ENCODE data around the gene NHSL1. TPM values are rescaled to one million over a fixed set of nuclear protein-coding genes. Genes with fewer than 3 reads are reported as not detected.

Gene NHSL1
- total RNA-seq, 1 donor from 2014 or later = 57.8 TPM

DNA sequence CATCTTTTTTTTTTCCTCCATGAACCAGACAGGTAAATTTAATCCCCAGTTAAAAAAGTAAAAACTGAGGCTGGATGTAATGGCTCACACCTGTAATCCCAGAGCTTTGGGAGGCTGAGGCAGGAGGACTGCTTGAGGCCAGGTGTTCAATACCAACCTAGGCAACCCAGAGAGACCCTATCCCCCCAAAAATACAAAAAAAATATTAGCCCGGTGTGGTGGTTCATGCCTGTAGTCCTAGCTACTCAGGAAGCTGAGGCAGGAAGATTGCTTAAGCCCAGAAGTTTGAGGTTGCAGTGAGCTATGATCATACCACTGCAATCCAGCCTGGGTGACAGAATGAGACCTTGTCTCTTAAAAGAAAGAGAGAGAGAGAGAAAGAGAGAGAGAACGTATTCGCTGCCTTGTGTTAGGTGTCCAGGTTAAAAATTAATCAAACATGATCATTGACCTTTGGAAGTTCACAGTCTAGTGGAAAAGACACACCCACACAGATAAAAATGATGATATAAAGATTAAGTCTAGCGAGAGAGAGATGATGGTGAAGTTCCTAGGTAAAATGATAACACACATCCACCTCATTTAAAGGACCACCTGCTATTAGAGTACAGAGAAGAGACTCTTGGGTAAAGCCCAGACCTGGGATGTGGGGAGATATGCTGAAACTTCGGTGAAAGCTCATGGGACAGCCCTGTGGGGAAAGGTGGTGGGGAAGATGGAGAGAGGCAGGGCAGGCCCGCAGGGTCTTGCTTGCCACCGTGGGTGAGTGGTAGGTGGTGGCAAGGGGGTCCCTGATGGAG lies 4.8 kb upstream of the NHSL1 start:
- TF ChIP-seq, protein P1, sequence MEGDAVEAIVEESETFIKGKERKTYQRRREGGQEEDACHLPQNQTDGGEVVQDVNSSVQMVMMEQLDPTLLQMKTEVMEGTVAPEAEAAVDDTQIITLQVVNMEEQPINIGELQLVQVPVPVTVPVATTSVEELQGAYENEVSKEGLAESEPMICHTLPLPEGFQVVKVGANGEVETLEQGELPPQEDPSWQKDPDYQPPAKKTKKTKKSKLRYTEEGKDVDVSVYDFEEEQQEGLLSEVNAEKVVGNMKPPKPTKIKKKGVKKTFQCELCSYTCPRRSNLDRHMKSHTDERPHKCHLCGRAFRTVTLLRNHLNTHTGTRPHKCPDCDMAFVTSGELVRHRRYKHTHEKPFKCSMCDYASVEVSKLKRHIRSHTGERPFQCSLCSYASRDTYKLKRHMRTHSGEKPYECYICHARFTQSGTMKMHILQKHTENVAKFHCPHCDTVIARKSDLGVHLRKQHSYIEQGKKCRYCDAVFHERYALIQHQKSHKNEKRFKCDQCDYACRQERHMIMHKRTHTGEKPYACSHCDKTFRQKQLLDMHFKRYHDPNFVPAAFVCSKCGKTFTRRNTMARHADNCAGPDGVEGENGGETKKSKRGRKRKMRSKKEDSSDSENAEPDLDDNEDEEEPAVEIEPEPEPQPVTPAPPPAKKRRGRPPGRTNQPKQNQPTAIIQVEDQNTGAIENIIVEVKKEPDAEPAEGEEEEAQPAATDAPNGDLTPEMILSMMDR (IDR thresholded peaks at IDR 0.05; ENCODE audit: partially characterized antibody, unreplicated experiment) = no peak
- peaks cover 53% of the 10 kb centered on the region for H3K4me1 Mint-ChIP-seq (ENCODE audit: low read depth, unreplicated experiment)
- peaks cover 6% of the 10 kb centered on the region for H3K27me3 Mint-ChIP-seq (ENCODE audit: unreplicated experiment)
- H3K36me3 Mint-ChIP-seq (ENCODE audit: unreplicated experiment) = no peaks in the 10 kb centered on the region
- DNase-seq = no peak
- peaks cover 6% of the 10 kb centered on the region for H3K9me3 Mint-ChIP-seq (ENCODE audit: unreplicated experiment)
- no peak overlapping the region for H3K27ac Mint-ChIP-seq (ENCODE audit: unreplicated experiment)
- no peak overlapping the region for H3K4me3 Mint-ChIP-seq (ENCODE audit: unreplicated experiment)

DNA sequence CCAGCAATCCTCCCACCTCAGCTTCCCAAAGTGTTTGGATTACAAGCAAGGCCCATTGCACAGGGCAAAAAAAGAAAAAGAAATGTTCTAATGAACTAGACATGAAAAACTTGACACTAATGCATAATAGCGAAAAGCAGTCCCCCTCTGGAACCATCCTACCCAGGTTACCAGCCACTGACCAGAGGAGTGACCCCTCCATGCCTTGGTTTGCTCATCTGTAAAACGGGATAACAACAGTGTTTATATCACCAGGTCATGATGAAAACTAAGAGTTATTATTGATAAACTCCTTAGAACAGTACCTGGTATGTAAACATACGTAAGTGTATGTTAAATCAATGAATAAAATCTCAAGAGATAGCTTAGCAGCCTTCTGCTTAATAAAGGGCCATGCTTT lies 3.3 kb upstream of the NHSL1 start:
- Mint-ChIP-seq H3K4me1 (ENCODE audit: low read depth, unreplicated experiment) (peaks cover 55% of the 10 kb centered on the region), H3K36me3 (ENCODE audit: unreplicated experiment) (no peaks in the 10 kb centered on the region), H3K4me3 (ENCODE audit: unreplicated experiment) (no peak overlapping the region), H3K27ac (ENCODE audit: unreplicated experiment) (no peak overlapping the region), H3K27me3 (ENCODE audit: unreplicated experiment) (peaks cover 10% of the 10 kb centered on the region), H3K9me3 (ENCODE audit: unreplicated experiment) (peaks cover 14% of the 10 kb centered on the region)
- no peak for DNase-seq
- TF ChIP-seq, protein P1 (IDR thresholded peaks at IDR 0.05; ENCODE audit: partially characterized antibody, unreplicated experiment) = no peak

- H3K27ac Mint-ChIP-seq (ENCODE audit: unreplicated experiment) = peak overlapping the region; percentile 57
- peaks cover 10% of the 10 kb centered on the region for H3K27me3 Mint-ChIP-seq (ENCODE audit: unreplicated experiment)
- H3K4me3 Mint-ChIP-seq (ENCODE audit: unreplicated experiment) = no peak overlapping the region
- DNase-seq = no peak
- no peaks in the 10 kb centered on the region for H3K36me3 Mint-ChIP-seq (ENCODE audit: unreplicated experiment)
- peaks cover 55% of the 10 kb centered on the region for H3K4me1 Mint-ChIP-seq (ENCODE audit: low read depth, unreplicated experiment)
- H3K9me3 Mint-ChIP-seq (ENCODE audit: unreplicated experiment) = peaks cover 14% of the 10 kb centered on the region
- TF ChIP-seq, protein P1 (IDR thresholded peaks at IDR 0.05; ENCODE audit: partially characterized antibody, unreplicated experiment) = no peak
These were observed 1.7 kb upstream of the NHSL1 start for GRCh38 chr6:138500867-138501446.

- H3K4me3 Mint-ChIP-seq (ENCODE audit: unreplicated experiment) = peak overlapping the region; percentile 87
- no peaks in the 10 kb centered on the region for H3K36me3 Mint-ChIP-seq (ENCODE audit: unreplicated experiment)
- peaks cover 10% of the 10 kb centered on the region for H3K27me3 Mint-ChIP-seq (ENCODE audit: unreplicated experiment)
- peak overlapping the region; percentile 99 for H3K27ac Mint-ChIP-seq (ENCODE audit: unreplicated experiment)
- no peak for DNase-seq
- H3K4me1 Mint-ChIP-seq (ENCODE audit: low read depth, unreplicated experiment) = peaks cover 55% of the 10 kb centered on the region
- H3K9me3 Mint-ChIP-seq (ENCODE audit: unreplicated experiment) = peaks cover 13% of the 10 kb centered on the region
- TF ChIP-seq, protein P1 (IDR thresholded peaks at IDR 0.05; ENCODE audit: partially characterized antibody, unreplicated experiment) = no peak
These were observed 861 bp upstream of the NHSL1 start for GRCh38 chr6:138500045-138500665.
